ENCODE data around the gene KRT77.

KRT77 gene

GRCh38 chr12:52680363-52680762 is 23.0 kb downstream of the KRT77 start, which contains the start of gene KRT1:
TSS of gene KRT1 (minus strand) at chr12:52680407. CDS start at chr12:52680348, 59 bp downstream.
- no peak within 1 kb of the TSS for H3K4me3 ChIP-seq (ENCODE audit: low read depth, low read length)
- no peak for TF ChIP-seq CTCF (IDR thresholded peaks at IDR 0.05; ENCODE audit: borderline replicate concordance, insufficient read depth, low read depth, low read length)

GRCh38 chr12:52679875-52680274 is 23.4 kb downstream of the KRT77 start:
- H3K4me3 ChIP-seq (ENCODE audit: low read depth, low read length): no peak overlapping the region
- no peak for TF ChIP-seq CTCF (IDR thresholded peaks at IDR 0.05; ENCODE audit: borderline replicate concordance, insufficient read depth, low read depth, low read length)

GRCh38 chr12:52677671-52678070 is 25.7 kb downstream of the KRT77 start:
- no peak for TF ChIP-seq CTCF (IDR thresholded peaks at IDR 0.05; ENCODE audit: borderline replicate concordance, insufficient read depth, low read depth, low read length)

GRCh38 chr12:52677126-52677525 is 26.2 kb downstream of the KRT77 start:
- no peak for TF ChIP-seq CTCF (IDR thresholded peaks at IDR 0.05; ENCODE audit: borderline replicate concordance, insufficient read depth, low read depth, low read length)
- H3K4me3 ChIP-seq (ENCODE audit: low read depth, low read length): no peak overlapping the region

More at GRCh38 chr12:52677671-52678070, 25.7 kb downstream of the KRT77 start:
- H3K4me3 ChIP-seq (ENCODE audit: low read depth, low read length): no peak overlapping the region

GRCh38 chr12:52676163-52676562 is 27.2 kb downstream of the KRT77 start:
- H3K4me3 ChIP-seq (ENCODE audit: low read depth, low read length): no peak overlapping the region
- no peak for TF ChIP-seq CTCF (IDR thresholded peaks at IDR 0.05; ENCODE audit: borderline replicate concordance, insufficient read depth, low read depth, low read length)

GRCh38 chr12:52675301-52675701 is 28.0 kb downstream of the KRT77 start:
- no peak for TF ChIP-seq CTCF (IDR thresholded peaks at IDR 0.05; ENCODE audit: borderline replicate concordance, insufficient read depth, low read depth, low read length)
- H3K4me3 ChIP-seq (ENCODE audit: low read depth, low read length): no peak overlapping the region

GRCh38 chr12:52674433-52674775 is 28.9 kb downstream of the KRT77 start:
- no peak overlapping the region for H3K4me3 ChIP-seq (ENCODE audit: low read depth, low read length)
- TF ChIP-seq CTCF (IDR thresholded peaks at IDR 0.05; ENCODE audit: borderline replicate concordance, insufficient read depth, low read depth, low read length): no peak
